NCI-H226 (cell line): ENCODE results near the gene C17orf78.
"Not testable (repeated sequence)": the region's sequence is repeated elsewhere in the genome, so short reads cannot be mapped to it uniquely, and the experiment has no call there.

Source experiments
- DNase-seq: peaks from one replicate; pipeline ENCODE4 v3.0.0-alpha.2; 2015

Gene C17orf78

GRCh38 chr17:37388266-37388665, 12.5 kb downstream of the C17orf78 start:
- peak; percentile 68 for DNase-seq

- no peak for DNase-seq
Observed at GRCh38 chr17:37389160-37389559, 13.4 kb downstream of the C17orf78 start.

- no peak for DNase-seq
Observed at GRCh38 chr17:37391146-37391545, 15.4 kb downstream of the C17orf78 start.

- DNase-seq, result peak; percentile 98
Observed at GRCh38 chr17:37392024-37392590, 16.3 kb downstream of the C17orf78 start.

- DNase-seq, result no peak
Observed at GRCh38 chr17:37393352-37393751, 17.6 kb downstream of the C17orf78 start.

- peak; percentile 86 for DNase-seq
Observed at GRCh38 chr17:37399265-37399803, 23.5 kb downstream of the C17orf78 start.

- no peak for DNase-seq
Observed at GRCh38 chr17:37400505-37400904, 24.7 kb downstream of the C17orf78 start.

- DNase-seq, result not testable (repeated sequence)
Observed at GRCh38 chr17:37405522-37405921, 29.7 kb downstream of the C17orf78 start.

GRCh38 chr17:37405955-37406634, 30.3 kb downstream of the C17orf78 start:
- DNase-seq, result no peak

GRCh38 chr17:37406635-37407461, 31.1 kb downstream of the C17orf78 start, which contains the start of the genes ACACA and TADA2A:
Gene ACACA, minus strand, starts transcription at chr17:37406836. Its CDS starts 537 bp downstream, at chr17:37406299.
Gene TADA2A, plus strand, starts transcription at chr17:37406886. Its CDS starts 4,480 bp downstream, at chr17:37411366.
- peak; percentile 80 for DNase-seq

GRCh38 chr17:37408145-37408479, 32.3 kb downstream of the C17orf78 start:
- DNase-seq, result not testable (repeated sequence)

- no peak for DNase-seq
Observed at GRCh38 chr17:37410357-37410756, 34.6 kb downstream of the C17orf78 start.

GRCh38 chr17:37413875-37414519, 38.2 kb downstream of the C17orf78 start:
- DNase-seq, result no peak

GRCh38 chr17:37417852-37418251, 42.1 kb downstream of the C17orf78 start:
- DNase-seq, result no peak

- no peak for DNase-seq
Observed at GRCh38 chr17:37422971-37423625, 47.3 kb downstream of the C17orf78 start.

GRCh38 chr17:37425268-37425667, 49.5 kb downstream of the C17orf78 start:
- DNase-seq, result no peak

GRCh38 chr17:37429039-37429438, 53.3 kb downstream of the C17orf78 start:
- no peak for DNase-seq

- DNase-seq, result no peak
Observed at GRCh38 chr17:37429453-37429852, 53.7 kb downstream of the C17orf78 start.

GRCh38 chr17:37430051-37430627, 54.4 kb downstream of the C17orf78 start:
- no peak for DNase-seq

- no peak for DNase-seq
Observed at GRCh38 chr17:37432671-37433070, 56.9 kb downstream of the C17orf78 start.

- no peak for DNase-seq
Observed at GRCh38 chr17:37438141-37438540, 62.4 kb downstream of the C17orf78 start.

GRCh38 chr17:37440424-37440823, 64.6 kb downstream of the C17orf78 start:
- no peak for DNase-seq
